Activated naive CD4-positive, alpha-beta T cell treated with anti-CD3 and anti-CD28 coated beads for 36 hours (primary cell): ENCODE data around the gene SYCP2. TPM values are rescaled to one million over a fixed set of nuclear protein-coding genes. Genes with fewer than 3 reads are reported as not detected.

Experiments used
- CTCF ChIA-PET: fragments of 350-600 bp; sonication (Branson Sonifier 250); formaldehyde crosslinking; loops from one replicate; lab custom pipeline; 2021; ENCODE audit warnings: antibody characterized with exemption; lab: Charles Lee
- DNase-seq: peaks from one replicate; pipeline ENCODE4 v3.0.0-alpha.2; 2020
- H3K27ac Mint-ChIP-seq: one replicate; pipeline ENCODE4 v1.8.0; 2021; ENCODE audit warnings: mild to moderate bottlenecking, mixed read lengths
- H3K27me3 Mint-ChIP-seq: one replicate; pipeline ENCODE4 v1.8.0; 2021; ENCODE audit warnings: low read depth, mixed read lengths
- H3K36me3 Mint-ChIP-seq: one replicate; pipeline ENCODE4 v1.8.0; 2021; ENCODE audit warnings: low read depth, mixed read lengths
- H3K4me1 Mint-ChIP-seq: one replicate; pipeline ENCODE4 v1.8.0; 2021; ENCODE audit warnings: low read depth, mixed read lengths
- H3K4me3 Mint-ChIP-seq: one replicate; pipeline ENCODE4 v1.8.0; 2021; ENCODE audit warnings: mild to moderate bottlenecking, moderate library complexity, mixed read lengths
- H3K9me3 Mint-ChIP-seq: one replicate; pipeline ENCODE4 v1.8.0; 2021; ENCODE audit warnings: mixed read lengths
- intact Hi-C: fragments of 100-400 bp; cut with micrococcal nuclease; formaldehyde crosslinking; loops from one replicate; pipeline ENCODE4 v1.15.1; 2023
- total RNA-seq, 2 experiments: library from RNA; stranded (reverse); gene quantifications; one replicate each; pipeline ENCODE4 v1.2.3, GENCODE V29; 2021

The SYCP2 gene
- total RNA-seq, 2 experiments from 2014 or later = 1.2 to 1.5 TPM

DNA sequence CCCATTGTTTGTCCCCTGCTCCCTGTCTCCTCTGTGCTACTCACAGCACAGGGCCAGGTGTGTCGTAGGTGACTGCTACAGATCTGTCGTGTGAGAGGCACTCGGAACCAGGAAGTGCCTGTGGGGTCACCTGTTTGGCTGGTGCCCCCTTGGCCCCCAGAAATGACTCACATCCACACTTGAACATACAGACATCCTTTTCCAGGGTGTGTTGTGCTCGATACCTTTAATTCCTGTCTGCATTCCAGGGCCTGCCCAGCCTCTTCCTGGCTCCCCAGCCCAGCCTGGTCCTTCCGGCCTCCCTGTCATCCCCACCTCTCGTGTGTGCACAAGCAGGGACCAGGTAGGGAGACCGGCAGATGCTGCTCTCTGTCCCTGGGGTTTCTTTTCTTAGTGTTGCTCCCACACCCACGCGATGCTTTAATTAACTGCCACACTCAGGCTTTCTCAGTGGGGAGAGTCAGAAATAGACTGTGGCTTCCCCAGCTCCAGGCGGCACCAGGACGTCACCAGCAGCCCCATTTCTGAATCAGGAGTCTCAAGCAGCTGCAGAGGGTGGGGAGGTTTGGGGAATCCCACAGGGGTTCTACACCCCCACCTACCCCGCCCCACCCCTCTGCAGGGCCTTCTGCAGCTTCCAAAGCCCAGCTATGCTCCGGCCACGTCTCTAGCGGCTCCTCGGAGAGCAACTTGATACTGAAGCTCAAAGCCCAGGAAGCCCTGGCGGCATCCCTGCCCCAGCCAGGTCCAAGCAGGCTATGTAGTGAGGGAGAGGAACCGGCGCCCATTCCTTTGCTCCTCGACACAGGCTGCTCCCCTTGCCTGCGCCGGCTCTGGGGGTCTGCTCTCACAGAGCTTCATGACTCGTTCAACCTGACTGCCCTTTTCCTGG, 102.2 kb downstream of the SYCP2 start:
- intact Hi-C loops = no loop called here
- Mint-ChIP-seq H3K4me3 (no peak overlapping the region), H3K9me3 (no peaks in the 10 kb centered on the region), H3K27ac (no peak overlapping the region), H3K36me3 (no peaks in the 10 kb centered on the region), H3K4me1 (peaks cover 1% of the 10 kb centered on the region), H3K27me3 (peaks cover 24% of the 10 kb centered on the region)
- CTCF ChIA-PET = no interaction called here
- DNase-seq = no peak

DNA sequence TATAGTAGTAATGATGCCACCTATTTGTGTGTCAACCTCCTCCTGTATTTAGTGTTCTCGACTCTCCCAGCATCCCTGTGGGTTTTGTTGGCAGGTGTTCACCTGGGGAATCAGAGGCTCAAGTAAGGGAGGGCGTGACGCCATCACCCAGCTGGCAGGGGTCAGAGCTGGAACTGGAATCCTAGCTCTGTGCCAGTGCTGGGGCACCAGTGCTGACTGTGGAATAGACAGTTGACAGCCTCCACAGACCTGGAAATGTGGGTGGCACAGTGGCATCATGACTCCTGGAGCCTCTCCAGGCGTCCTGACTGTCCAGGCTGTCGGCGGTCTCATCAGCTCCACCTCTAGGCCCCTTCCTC, 102.8 kb downstream of the SYCP2 start:
- Mint-ChIP-seq H3K36me3 (no peaks in the 10 kb centered on the region), H3K27ac (no peak overlapping the region), H3K4me3 (no peak overlapping the region), H3K27me3 (peaks cover 18% of the 10 kb centered on the region), H3K9me3 (no peaks in the 10 kb centered on the region), H3K4me1 (peaks cover under 1% of the 10 kb centered on the region)
- intact Hi-C loops = no loop called here
- DNase-seq = no peak
- CTCF ChIA-PET = no interaction called here

DNA sequence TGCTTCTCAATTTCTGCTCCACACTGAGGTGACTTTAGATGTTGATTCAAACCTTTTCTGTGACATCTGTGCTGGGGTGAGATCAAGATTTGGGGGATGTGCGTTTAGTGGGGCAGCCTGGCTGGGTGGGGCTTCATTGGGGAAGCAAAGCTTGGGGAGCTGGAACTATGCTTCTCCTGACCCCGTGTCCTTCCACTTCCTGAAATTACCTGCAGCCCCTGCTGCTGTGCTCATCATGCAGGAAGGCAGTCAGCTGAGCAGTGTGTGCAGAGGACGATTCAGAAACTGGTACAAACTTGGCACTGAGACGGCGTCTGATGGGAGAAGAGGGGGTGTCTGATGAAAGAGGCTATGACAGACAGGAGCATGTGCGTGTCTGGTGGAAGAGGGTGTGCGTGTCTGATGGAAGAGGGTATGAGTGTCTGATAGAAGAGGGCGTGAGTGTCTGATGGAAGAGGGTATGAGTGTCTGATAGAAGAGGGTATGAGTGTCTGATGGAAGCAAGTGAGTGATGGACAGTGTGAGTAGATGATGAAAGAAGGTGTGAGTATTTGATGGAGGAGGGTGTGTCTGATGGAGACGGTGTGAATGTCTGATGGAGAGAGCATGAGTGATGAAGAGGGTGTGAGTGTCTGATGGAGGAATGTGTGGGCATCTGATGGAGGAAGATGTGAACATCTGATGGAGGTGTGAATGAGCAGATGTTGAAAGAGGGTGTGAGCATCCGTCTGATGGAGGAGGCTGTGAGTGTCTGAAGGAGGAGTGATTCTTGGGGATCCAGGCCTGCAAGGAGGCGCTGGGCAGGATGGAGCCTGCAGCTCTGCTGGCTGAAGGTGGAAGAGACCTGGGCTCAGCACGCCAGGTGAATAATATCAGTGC, 103.4 kb downstream of the SYCP2 start:
- DNase-seq = no peak
- Mint-ChIP-seq H3K27ac (no peak overlapping the region), H3K9me3 (no peaks in the 10 kb centered on the region), H3K27me3 (peaks cover 14% of the 10 kb centered on the region), H3K4me3 (no peak overlapping the region), H3K4me1 (no peaks in the 10 kb centered on the region), H3K36me3 (no peaks in the 10 kb centered on the region)
- intact Hi-C loops = no loop called here
- CTCF ChIA-PET = no interaction called here

DNA sequence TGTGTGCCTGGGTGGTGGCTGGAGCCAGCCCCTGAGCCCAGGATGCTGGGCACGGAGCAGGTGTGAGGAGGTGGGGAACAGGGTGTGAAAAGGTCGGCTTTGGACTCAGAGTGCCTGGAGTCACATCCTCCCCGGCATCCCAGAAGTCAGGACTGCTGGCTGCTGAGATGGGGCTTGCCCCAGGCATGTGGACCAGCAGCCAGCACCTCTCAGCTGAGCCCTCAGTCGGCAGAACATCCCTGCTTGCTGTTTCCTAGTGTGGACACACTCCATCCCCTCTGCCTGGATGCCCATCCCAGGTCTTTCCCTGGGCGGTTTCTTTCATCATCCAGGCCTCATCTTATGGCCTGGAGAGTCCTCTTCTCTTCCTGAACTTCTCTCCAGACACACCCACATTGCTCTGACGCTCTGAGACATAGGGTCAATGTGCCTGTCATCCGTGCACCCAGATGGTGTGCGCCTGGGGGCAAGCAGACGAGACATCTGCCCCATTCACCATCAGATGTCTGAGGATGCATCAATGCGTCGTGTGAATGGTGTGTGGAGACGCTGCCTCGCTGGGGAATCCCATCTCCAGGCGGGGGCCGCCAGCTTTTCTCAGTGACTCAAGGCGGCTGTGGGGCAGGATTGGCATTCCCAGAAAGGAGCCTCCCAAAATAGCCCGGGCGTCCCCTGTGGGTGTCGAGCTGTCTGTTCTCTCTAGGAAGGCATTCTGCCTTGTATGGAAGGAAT, 104.2 kb downstream of the SYCP2 start:
- no peaks in the 10 kb centered on the region for H3K36me3 Mint-ChIP-seq
- no peaks in the 10 kb centered on the region for H3K4me1 Mint-ChIP-seq
- no peak overlapping the region for H3K4me3 Mint-ChIP-seq
- DNase-seq = no peak
- intact Hi-C loops = no loop called here
- CTCF ChIA-PET = no interaction called here
- H3K27ac Mint-ChIP-seq = no peak overlapping the region
- peaks cover 6% of the 10 kb centered on the region for H3K27me3 Mint-ChIP-seq
- H3K9me3 Mint-ChIP-seq = no peaks in the 10 kb centered on the region

DNA sequence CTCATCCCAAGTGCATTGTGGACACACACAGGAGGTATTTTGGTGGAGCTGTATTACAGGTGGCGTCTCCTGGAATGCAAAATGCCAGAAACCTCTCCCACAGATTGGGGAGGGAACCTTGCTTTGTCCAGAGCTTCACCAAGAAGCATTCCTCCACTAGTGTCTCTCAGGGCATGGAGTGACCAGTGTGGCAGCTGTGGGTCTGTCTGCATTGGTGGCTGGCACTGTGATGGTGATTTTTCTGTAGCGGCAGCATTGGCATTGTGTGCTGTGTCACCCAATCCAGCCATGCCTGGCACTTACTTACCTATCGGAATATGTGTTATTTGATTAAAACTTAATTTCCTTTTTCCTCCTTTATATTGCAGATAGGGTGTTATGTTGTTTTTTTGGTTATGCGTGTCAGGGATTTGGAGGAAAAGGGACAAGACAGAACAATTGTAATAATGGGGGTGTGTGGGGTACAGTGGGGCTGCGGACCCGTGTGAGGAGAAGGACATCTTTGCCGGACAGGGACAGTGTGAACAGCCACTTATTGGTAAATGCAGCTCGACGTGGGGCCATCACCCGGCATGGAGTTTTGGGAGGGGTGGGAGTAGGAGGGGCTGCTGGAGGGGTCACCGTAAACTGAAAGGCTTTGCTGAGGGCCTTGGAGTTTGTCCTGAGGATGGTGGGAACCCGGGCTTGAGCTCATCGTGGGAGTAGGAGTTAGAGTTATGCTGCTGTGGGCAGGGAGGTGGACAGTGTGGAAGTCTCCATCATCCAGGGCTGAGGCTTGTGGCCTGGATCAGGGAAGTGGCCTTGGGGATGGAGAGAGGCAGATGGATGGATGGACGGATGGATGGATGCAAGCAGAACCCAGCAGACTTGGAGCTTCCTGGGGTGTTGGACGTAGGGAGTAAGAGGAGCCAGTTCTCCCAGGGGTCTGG, 105.0 kb downstream of the SYCP2 start:
- Mint-ChIP-seq H3K9me3 (no peaks in the 10 kb centered on the region), H3K27ac (no peak overlapping the region), H3K4me3 (no peak overlapping the region), H3K36me3 (no peaks in the 10 kb centered on the region), H3K27me3 (peaks cover 5% of the 10 kb centered on the region), H3K4me1 (no peaks in the 10 kb centered on the region)
- DNase-seq = no peak
- intact Hi-C loops = no loop called here
- CTCF ChIA-PET = no interaction called here

DNA sequence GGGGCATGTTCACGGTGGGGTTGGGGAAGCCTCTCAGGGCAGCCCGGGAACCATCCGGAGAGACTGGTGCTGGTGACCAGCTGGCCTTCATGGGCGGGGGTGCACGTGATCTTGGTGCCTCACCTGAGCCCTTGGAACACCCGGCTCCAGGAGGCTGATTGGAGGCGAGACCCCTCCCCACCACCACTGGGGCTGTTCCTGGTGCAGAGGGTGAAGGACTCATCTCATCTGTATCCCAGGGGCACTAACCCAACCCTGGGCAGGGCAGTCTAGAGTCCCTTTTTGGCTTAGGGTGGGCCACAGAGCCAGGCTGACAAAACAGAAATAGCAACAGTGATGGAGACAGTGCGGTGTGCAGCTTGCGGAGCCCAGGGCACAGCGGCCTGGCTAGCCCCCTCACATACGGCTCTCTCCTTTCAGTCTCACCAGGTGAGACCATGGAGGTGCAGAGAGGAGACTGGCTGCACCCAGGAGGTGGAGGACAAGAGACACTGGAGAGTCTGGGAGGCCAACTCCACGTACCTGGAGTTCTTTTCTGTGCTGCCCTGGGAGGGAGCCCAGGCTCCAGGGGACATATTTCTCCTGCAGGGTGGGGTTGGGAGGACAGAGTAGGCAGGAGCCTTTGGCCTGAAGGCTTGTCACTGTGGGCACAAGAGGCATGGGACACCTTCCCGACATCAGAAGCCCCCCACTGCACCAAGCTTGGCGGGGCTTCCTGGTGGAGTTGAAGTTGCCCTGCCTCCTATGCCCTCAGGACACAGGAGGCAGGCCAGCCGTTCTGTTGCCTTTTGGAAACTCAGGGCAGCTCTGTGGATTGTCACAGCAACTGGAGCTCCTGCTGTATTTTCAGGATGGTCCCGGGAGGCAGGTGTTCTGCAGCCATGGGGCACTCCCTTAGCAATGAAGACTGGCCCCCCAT, 106.0 kb downstream of the SYCP2 start:
- DNase-seq = no peak
- no peaks in the 10 kb centered on the region for H3K36me3 Mint-ChIP-seq
- H3K27me3 Mint-ChIP-seq = peaks cover 5% of the 10 kb centered on the region
- CTCF ChIA-PET = no interaction called here
- H3K4me1 Mint-ChIP-seq = no peaks in the 10 kb centered on the region
- H3K27ac Mint-ChIP-seq = no peak overlapping the region
- intact Hi-C loops = no loop called here
- no peaks in the 10 kb centered on the region for H3K9me3 Mint-ChIP-seq
- no peak overlapping the region for H3K4me3 Mint-ChIP-seq

DNA sequence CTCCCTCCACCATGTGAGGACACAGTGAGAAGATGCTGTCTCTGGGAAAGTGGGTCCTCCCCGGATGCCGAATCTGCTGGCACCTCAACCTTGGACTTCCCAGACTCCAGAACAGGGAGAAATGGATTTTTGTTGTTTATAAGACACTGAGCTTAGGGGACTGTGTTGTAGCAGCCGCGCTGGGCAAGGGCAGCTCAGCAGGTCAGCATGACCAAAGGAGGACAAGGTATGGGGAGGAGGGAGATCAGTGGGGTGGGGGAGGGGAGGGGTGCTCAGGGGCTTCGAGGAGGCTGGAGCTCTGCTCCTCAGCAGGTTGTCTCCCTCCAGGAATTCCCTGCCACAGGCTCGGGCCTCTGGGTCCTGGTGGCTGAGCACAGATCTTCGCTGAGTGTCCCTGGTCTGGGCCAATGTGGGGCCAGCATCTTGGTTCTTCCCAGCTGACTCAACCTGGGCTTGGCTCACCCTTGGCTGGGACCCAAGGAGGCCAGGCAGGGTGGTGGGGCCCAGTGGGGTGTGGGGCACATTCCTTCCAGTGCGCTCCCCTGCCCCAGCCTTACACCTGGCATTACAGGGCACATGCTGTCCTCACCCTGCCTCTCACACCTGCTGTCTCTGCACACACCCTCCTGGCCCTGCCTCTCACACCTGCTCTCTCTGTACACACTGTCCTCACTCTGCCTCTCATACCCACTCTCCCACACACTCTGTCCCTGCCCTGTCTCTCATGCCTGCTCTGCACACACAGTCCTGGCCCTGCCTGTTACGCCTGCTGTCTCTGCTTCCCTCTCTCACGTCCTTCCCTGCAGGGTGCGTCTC, 107.3 kb downstream of the SYCP2 start:
- intact Hi-C loops = no loop called here
- Mint-ChIP-seq H3K36me3 (no peaks in the 10 kb centered on the region), H3K9me3 (no peaks in the 10 kb centered on the region), H3K27me3 (peaks cover 3% of the 10 kb centered on the region), H3K4me3 (no peak overlapping the region), H3K27ac (no peak overlapping the region), H3K4me1 (no peaks in the 10 kb centered on the region)
- CTCF ChIA-PET = no interaction called here
- no peak for DNase-seq

DNA sequence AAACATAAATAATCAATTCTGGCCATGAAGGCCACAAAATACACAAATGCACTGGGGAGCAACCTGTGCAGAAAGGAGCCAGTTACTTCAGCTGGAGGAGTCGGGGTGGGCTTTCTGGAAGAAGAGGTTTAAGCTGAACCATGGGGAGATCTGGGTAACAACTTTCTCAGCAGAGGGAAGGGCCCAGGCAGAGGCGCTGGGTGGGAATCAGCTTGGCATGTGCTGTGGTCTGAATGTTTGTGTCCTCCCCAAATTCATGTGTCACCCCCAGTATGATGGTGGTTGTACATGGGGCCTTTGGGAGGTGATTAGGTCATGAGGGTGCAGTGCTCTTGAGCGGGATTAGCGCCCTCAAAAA, 107.9 kb downstream of the SYCP2 start:
- intact Hi-C loops = no loop called here
- no peak overlapping the region for H3K27ac Mint-ChIP-seq
- no peak for DNase-seq
- H3K36me3 Mint-ChIP-seq = no peaks in the 10 kb centered on the region
- CTCF ChIA-PET = no interaction called here
- peaks cover 3% of the 10 kb centered on the region for H3K27me3 Mint-ChIP-seq
- H3K4me3 Mint-ChIP-seq = no peak overlapping the region
- H3K9me3 Mint-ChIP-seq = no peaks in the 10 kb centered on the region
- no peaks in the 10 kb centered on the region for H3K4me1 Mint-ChIP-seq

DNA sequence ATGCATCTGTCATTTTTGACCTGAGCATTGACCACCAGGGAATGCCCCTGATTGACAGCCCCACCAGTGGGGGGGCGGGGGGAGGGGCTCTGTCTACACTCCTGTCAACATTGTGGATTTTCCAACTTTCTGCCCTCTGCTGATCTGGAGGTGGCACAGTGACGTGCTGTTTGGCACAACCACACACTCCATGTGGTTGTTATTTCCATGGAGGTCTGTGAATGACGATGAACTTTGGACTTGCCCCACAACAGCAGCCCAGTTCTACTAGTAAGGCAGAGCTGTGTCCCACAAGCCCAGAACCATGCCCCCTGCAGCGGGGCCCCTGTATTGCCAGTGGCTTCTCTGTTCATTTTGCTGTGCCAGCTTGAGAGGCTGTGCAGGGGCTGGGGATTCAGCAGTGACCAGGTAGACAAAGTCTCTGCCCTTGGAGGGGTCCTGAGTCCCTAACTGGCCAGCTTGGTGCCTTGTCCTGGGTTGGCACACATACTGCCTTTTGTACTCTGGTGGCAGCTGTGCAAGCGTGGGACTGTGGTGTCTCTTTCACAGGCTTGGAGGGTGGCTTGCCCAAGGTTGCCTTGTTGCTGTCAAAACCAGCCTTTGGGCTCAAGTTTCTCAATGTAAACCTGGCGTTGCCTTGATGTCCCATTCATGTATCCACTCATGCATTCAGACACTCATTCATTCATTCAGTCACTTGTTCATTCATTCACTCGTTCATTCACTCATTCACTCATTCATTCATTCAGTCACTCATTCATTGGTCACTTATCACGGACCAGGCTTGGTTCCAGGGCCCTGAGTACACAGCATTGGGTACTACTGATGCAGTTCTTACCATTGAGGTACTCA, 108.5 kb downstream of the SYCP2 start:
- H3K27ac Mint-ChIP-seq = no peak overlapping the region
- CTCF ChIA-PET = no interaction called here
- no peaks in the 10 kb centered on the region for H3K36me3 Mint-ChIP-seq
- DNase-seq = no peak
- H3K4me1 Mint-ChIP-seq = no peaks in the 10 kb centered on the region
- intact Hi-C loops = no loop called here
- H3K4me3 Mint-ChIP-seq = no peak overlapping the region
- H3K27me3 Mint-ChIP-seq = peaks cover 4% of the 10 kb centered on the region
- H3K9me3 Mint-ChIP-seq = no peaks in the 10 kb centered on the region
